ENCODE measurements around the gene SH3BGR. TPM values are rescaled to one million over a fixed set of nuclear protein-coding genes. Genes with fewer than 3 reads are reported as not detected.

The SH3BGR gene
- total and polyA plus RNA-seq, 2 of the 4 experiments (the other 2 are of a cell fraction), result 1.6 to 2.0 TPM

DNA sequence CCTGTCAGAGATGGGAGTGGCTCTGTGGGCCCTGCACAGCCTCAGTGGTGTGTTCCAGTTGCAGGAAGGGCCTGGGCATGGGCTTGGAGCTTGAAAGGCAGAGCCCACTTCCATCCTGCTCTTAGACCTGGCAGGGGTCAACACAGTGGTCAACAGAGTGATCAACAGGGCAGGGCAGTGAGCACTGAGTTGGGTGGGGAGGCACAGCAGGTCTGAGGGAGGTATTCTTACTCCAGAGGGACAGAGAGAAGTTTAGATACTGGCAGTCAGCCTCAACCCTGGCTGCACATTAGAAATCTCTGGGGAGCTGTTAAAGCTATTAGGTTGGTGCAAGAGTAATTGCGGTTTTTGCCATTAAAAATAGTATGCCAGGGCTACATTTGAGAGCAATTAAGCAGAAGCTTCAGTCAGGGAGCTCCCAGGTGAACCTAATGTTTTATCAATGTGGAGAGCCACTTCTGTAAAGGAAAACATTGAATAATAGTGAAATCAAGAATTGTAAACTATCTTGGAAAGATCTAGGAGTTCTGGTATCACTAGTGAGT is 37.7 kb downstream of the SH3BGR start:
- Histone ChIP-seq H3K9me3 (ENCODE audit: control insufficient read depth, insufficient read depth, low read length) (no peaks in the 10 kb centered on the region), H2AFZ (replicated peaks; ENCODE audit: low read length, poor library complexity) (no peak overlapping the region), H4K5ac (ENCODE audit: low read depth, low read length) (no peak overlapping the region), H3K4me2 (ENCODE audit: low read depth, low read length) (no peak overlapping the region), H3K23ac (ENCODE audit: low read depth, low read length) (no peak overlapping the region), H2BK20ac (ENCODE audit: low read depth, low read length) (no peak overlapping the region), H3K4me3 (ENCODE audit: insufficient read depth, low read depth, low read length) (no peak overlapping the region), H2AK9ac (replicated peaks; ENCODE audit: low read depth, low read length, poor library complexity) (no peak overlapping the region), H3K4ac (ENCODE audit: low read depth, low read length) (no peak overlapping the region), H3K14ac (replicated peaks; ENCODE audit: low read depth, low read length) (no peak overlapping the region), H3K9ac (ENCODE audit: low read depth, low read length) (no peak overlapping the region), H3K4me1 (ENCODE audit: control insufficient read depth, insufficient read depth, low read length) (no peaks in the 10 kb centered on the region), H4K8ac (ENCODE audit: low read depth in 2 of 2, low read length in 2 of 2) (no peak overlapping the region), H3K56ac (ENCODE audit: extremely low read depth, insufficient read depth, low read length) (no peak overlapping the region), H2BK120ac (ENCODE audit: low read depth, low read length) (no peak overlapping the region), H2BK15ac (ENCODE audit: low read depth, low read length) (no peak overlapping the region), H2BK5ac (ENCODE audit: low read depth, low read length, poor library complexity, severe bottlenecking) (no peak overlapping the region), H4K91ac (ENCODE audit: insufficient read depth, low read depth, low read length) (no peak overlapping the region), H3K9me1 (ENCODE audit: insufficient read depth, low read length) (no peaks in the 10 kb centered on the region), H2AK5ac (ENCODE audit: low read depth, low read length) (no peak overlapping the region), H3K27ac (ENCODE audit: insufficient read depth, low read length) (no peak overlapping the region), H3K27me3 (ENCODE audit: control insufficient read depth, insufficient read depth, low read length) (no peaks in the 10 kb centered on the region), H3K79me1 (ENCODE audit: low read depth in 1 of 2, low read length in 2 of 2) (no peaks in the 10 kb centered on the region), H3K18ac (ENCODE audit: low read depth, low read length) (no peak overlapping the region), H3K36me3 (ENCODE audit: control insufficient read depth, insufficient read depth, low read length) (no peaks in the 10 kb centered on the region), H4K20me1 (ENCODE audit: insufficient read depth, low read length) (no peaks in the 10 kb centered on the region)
- BruUV-seq (replicated peaks), result no TSS peak
- dilution Hi-C loops (cut with HindIII; ENCODE audit: low sequenced_read_pairs, unreplicated experiment) (no loop called here), in situ Hi-C loops (cut with MboI; ENCODE audit: low sequenced_read_pairs) (no loop called here), intact Hi-C loops (cut with micrococcal nuclease) (no loop called here)
- TF ChIP-seq ELK1 (IDR thresholded peaks at IDR 0.05; ENCODE audit: borderline replicate concordance, low read depth, low read length), result no peak
- no peak for TF ChIP-seq POLR2A (IDR thresholded peaks at IDR 0.05; ENCODE audit: low read depth, low read length)
- no peak for TF ChIP-seq MAZ (IDR thresholded peaks at IDR 0.05; ENCODE audit: borderline replicate concordance, low read depth, low read length)
- TF ChIP-seq CTCF (conservative IDR thresholded peaks at IDR 0.05; ENCODE audit: low read depth, low read length), result no peak
- TF ChIP-seq FOS (IDR thresholded peaks at IDR 0.05; ENCODE audit: low read depth, low read length), result no peak
- no peak for TF ChIP-seq RFX5 (IDR thresholded peaks at IDR 0.05; ENCODE audit: low read depth, low read length)
- no peak for TF ChIP-seq RAD21 (IDR thresholded peaks at IDR 0.05; ENCODE audit: low read length)
- no peak for TF ChIP-seq BHLHE40 (IDR thresholded peaks at IDR 0.05; ENCODE audit: low read depth, low read length)
- no peak for TF ChIP-seq NFE2L2 (IDR thresholded peaks at IDR 0.05; ENCODE audit: low read depth, low read length)
- TF ChIP-seq, protein P1, sequence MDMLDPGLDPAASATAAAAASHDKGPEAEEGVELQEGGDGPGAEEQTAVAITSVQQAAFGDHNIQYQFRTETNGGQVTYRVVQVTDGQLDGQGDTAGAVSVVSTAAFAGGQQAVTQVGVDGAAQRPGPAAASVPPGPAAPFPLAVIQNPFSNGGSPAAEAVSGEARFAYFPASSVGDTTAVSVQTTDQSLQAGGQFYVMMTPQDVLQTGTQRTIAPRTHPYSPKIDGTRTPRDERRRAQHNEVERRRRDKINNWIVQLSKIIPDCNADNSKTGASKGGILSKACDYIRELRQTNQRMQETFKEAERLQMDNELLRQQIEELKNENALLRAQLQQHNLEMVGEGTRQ (IDR thresholded peaks at IDR 0.05; ENCODE audit: low read depth, low read length), result no peak
- no peak for DNase-seq
- POLR2A ChIA-PET (ENCODE audit: unreplicated experiment), result no interaction called here
- 44% methylated on average over 1 of the region's 1 CpG; no CpG with 5 or more reads in 1 of the 2 experiments for WGBS, 2 experiments (ENCODE audit: extremely low coverage in 2 of 2, insufficient read length in 1 of 2)
- CTCF ChIA-PET, result no interaction called here
- no peak for ATAC-seq (ENCODE audit: low read depth)

Data from IMR-90 (cell line).